ENCODE data around the gene SMG9. TPM values are rescaled to one million over a fixed set of nuclear protein-coding genes. Genes with fewer than 3 reads are reported as not detected.
A peak's percentile ranks its signal among the peaks of the same experiment; 100 is the strongest.

SMG9 gene
- total RNA-seq, 6 experiments from 2014 or later: 29.8 to 39.4 (median 32.0) TPM

- no peaks in the 10 kb centered on the region for H3K9me3 Mint-ChIP-seq
- H3K4me1 Mint-ChIP-seq (ENCODE audit: low read depth): peaks cover 45% of the 10 kb centered on the region
- DNase-seq: no peak
- H3K27ac Mint-ChIP-seq: no peak overlapping the region
- H3K36me3 Mint-ChIP-seq (ENCODE audit: low read depth): peaks cover 47% of the 10 kb centered on the region
- H3K4me3 Mint-ChIP-seq: no peak overlapping the region
- H3K27me3 Mint-ChIP-seq (ENCODE audit: insufficient read depth): no peaks in the 10 kb centered on the region; the same call in 1 of the 2 replicates
- TF ChIP-seq CTCF (IDR thresholded peaks at IDR 0.05): no peak
These were observed 7.1 kb downstream of the SMG9 start for GRCh38 chr19:43747557-43748204.

GRCh38 chr19:43743059-43743458, 11.7 kb downstream of the SMG9 start:
- no peaks in the 10 kb centered on the region; the same call in 1 of the 2 replicates for H3K27me3 Mint-ChIP-seq (ENCODE audit: insufficient read depth)
- TF ChIP-seq CTCF (IDR thresholded peaks at IDR 0.05): no peak
- peak overlapping the region; percentile 86 for H3K27ac Mint-ChIP-seq
- peaks cover 47% of the 10 kb centered on the region for H3K4me1 Mint-ChIP-seq (ENCODE audit: low read depth)
- peaks cover 39% of the 10 kb centered on the region for H3K36me3 Mint-ChIP-seq (ENCODE audit: low read depth)
- no peaks in the 10 kb centered on the region for H3K9me3 Mint-ChIP-seq
- H3K4me3 Mint-ChIP-seq: no peak overlapping the region
- peak; percentile 87 for DNase-seq

DNA sequence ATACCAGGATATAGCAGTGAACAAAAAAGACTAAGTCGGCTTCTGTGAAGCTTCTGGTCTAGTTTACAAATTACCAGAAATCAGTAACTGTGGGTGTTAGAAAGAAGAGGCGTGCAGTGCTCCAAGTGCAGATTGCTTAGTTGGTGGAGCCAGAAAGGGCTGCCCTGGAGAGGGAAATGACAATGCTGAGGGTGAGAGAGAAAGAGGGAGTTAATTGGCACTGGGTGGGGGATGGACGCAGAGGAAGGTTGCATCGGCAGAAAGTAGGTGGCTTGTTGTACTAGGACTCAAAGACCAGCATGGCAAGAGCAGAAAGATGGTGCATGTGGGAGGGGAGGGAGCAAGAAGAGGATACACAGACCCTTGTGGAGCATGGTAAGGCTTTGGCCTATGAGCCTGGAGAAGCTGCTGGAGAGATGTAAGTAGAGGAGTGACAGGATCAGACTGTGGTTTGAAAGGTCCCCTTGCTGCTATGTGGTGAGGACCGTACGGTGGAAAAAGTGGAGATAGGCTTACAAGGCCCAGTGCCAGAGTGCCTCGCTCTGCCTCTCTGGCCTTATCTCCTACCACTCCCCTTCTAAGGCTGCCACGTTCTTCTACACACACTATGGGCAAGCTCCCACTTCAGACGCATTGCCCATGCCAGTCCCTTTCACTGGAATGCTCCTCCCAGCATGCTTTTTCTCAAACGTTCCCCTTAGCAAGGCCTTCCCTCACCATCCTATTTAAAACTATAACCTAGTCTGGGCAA, 13.5 kb downstream of the SMG9 start:
- Mint-ChIP-seq H3K9me3 (no peaks in the 10 kb centered on the region), H3K27ac (no peak overlapping the region), H3K4me1 (ENCODE audit: low read depth) (peaks cover 52% of the 10 kb centered on the region), H3K27me3 (ENCODE audit: insufficient read depth) (peaks cover under 1% of the 10 kb centered on the region), H3K4me3 (no peak overlapping the region), H3K36me3 (ENCODE audit: low read depth) (peaks cover 40% of the 10 kb centered on the region)
- no peak for DNase-seq
- TF ChIP-seq CTCF (IDR thresholded peaks at IDR 0.05): no peak

DNA sequence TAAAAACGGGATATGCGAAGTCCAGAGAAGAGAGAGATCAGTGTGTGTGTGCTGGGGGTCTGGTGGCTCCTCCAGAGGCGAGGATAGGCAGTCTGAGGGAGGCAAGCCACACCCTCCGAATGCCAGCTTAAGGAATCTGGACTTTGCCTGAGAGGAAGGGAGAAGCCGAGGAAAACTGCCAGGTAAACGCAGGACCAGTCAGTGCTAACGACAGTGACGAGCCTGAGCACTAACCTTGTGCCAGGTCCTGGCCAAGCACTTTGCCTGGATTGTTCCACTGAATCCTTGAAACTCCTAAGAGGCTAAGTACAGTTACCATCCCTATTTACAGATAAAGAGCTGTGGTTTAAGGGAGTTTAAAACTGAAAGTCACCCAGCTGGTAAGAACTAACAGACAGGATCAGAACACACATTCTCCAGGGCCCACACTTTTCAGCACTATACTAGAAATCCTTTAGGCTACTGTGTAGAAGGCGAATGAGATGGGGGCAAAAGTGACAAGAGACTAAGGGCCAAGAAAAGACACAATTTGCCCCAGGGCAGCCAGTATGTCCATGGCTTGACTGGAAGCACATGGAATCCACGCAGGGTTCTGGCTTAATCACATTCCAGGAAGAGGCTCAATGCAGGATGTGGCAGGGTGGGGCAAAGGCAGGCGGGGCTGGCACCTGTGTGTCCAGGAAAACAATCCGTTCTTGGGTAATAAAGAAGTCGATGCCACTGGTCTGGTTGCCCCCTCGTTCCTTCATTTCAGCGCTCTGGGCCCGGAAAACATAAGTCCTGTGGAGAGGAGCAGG, 15.1 kb downstream of the SMG9 start:
- Mint-ChIP-seq H3K27ac (peak overlapping the region; percentile 47), H3K36me3 (ENCODE audit: low read depth) (peaks cover 31% of the 10 kb centered on the region), H3K4me3 (no peak overlapping the region), H3K9me3 (no peaks in the 10 kb centered on the region), H3K4me1 (ENCODE audit: low read depth) (peaks cover 49% of the 10 kb centered on the region), H3K27me3 (ENCODE audit: insufficient read depth) (peaks cover 2% of the 10 kb centered on the region)
- DNase-seq: no peak
- no peak for TF ChIP-seq CTCF (IDR thresholded peaks at IDR 0.05)

- no peak for DNase-seq
- Mint-ChIP-seq H3K27ac (no peak overlapping the region), H3K36me3 (ENCODE audit: low read depth) (peaks cover 27% of the 10 kb centered on the region), H3K4me3 (no peak overlapping the region), H3K9me3 (no peaks in the 10 kb centered on the region), H3K27me3 (ENCODE audit: insufficient read depth) (peaks cover 2% of the 10 kb centered on the region), H3K4me1 (ENCODE audit: low read depth) (peaks cover 42% of the 10 kb centered on the region)
- TF ChIP-seq CTCF (IDR thresholded peaks at IDR 0.05): no peak
These were observed 16.0 kb downstream of the SMG9 start for GRCh38 chr19:43738780-43739211.

Data from HFFc6 (cell line).